ENCODE results near the gene PTPN3. TPM values are rescaled to one million over a fixed set of nuclear protein-coding genes. Genes with fewer than 3 reads are reported as not detected.
A peak's percentile ranks its signal among the peaks of the same experiment; 100 is the strongest.

PTPN3 gene
- total RNA-seq, 1 experiment from 2014 or later = 20.2 TPM

GRCh38 chr9:109382585-109382984 is 115.5 kb downstream of the PTPN3 start:
- no peaks in the 10 kb centered on the region for H3K9me2 ChIP-seq (ENCODE audit: insufficient read depth)
- CTCF ChIA-PET = no interaction called here

GRCh38 chr9:109382182-109382581 is 115.9 kb downstream of the PTPN3 start:
- Histone ChIP-seq H3F3A (ENCODE audit: insufficient read depth, low read depth) (0 out of 2 replicates have a peak, but pooled peaks cover 9% of the 10 kb centered on the region), H3K27me3 (ENCODE audit: insufficient read depth, low read depth) (no peaks in the 10 kb centered on the region), H3K4me3 (no peak overlapping the region), H3K36me3 (ENCODE audit: low read depth) (peaks cover 12% of the 10 kb centered on the region), H2AFZ (no peak overlapping the region), H3K4me2 (no peak overlapping the region), H3K9me2 (ENCODE audit: insufficient read depth) (no peaks in the 10 kb centered on the region), H3K27ac (no peak overlapping the region; the same call in 1 of the 2 replicates), H4K20me1 (ENCODE audit: insufficient read depth) (no peaks in the 10 kb centered on the region), H3K9me3 (ENCODE audit: insufficient read depth, low read depth) (no peaks in the 10 kb centered on the region), H3K79me2 (ENCODE audit: low read depth) (no peaks in the 10 kb centered on the region), H3K4me1 (replicated peaks; ENCODE audit: insufficient read depth) (peaks cover 14% of the 10 kb centered on the region; the same call in 1 of the 2 replicates)
- intact Hi-C loops (cut with micrococcal nuclease; ENCODE audit: unreplicated experiment) = no loop called here
- BruUV-seq (replicated peaks) = no TSS peak
- no peak for DNase-seq
- ChIA-PET POLR2A (ENCODE audit: unreplicated experiment) (no interaction called here), CTCF (no interaction called here)
- no peak for TF ChIP-seq CTCF (conservative IDR thresholded peaks at IDR 0.05)
- no peak for TF ChIP-seq EZH2 (IDR thresholded peaks at IDR 0.05; ENCODE audit: low read depth)

More at GRCh38 chr9:109382585-109382984, 115.5 kb downstream of the PTPN3 start:
- H3K36me3 ChIP-seq (ENCODE audit: low read depth) = peaks cover 12% of the 10 kb centered on the region
- no peak overlapping the region for H2AFZ ChIP-seq
- no peak for DNase-seq
- H3F3A ChIP-seq (ENCODE audit: insufficient read depth, low read depth) = 0 out of 2 replicates have a peak, but pooled peaks cover 9% of the 10 kb centered on the region
- no peaks in the 10 kb centered on the region for H4K20me1 ChIP-seq (ENCODE audit: insufficient read depth)
- no peak overlapping the region for H3K4me3 ChIP-seq
- TF ChIP-seq CTCF (conservative IDR thresholded peaks at IDR 0.05) (no peak), EZH2 (IDR thresholded peaks at IDR 0.05; ENCODE audit: low read depth) (no peak)
- POLR2A ChIA-PET (ENCODE audit: unreplicated experiment) = no interaction called here
- no peak overlapping the region for H3K27ac ChIP-seq
- BruUV-seq (replicated peaks) = no TSS peak
- H3K9me3 ChIP-seq (ENCODE audit: insufficient read depth, low read depth) = no peaks in the 10 kb centered on the region
- intact Hi-C loops (cut with micrococcal nuclease; ENCODE audit: unreplicated experiment) = no loop called here
- H3K4me2 ChIP-seq = no peak overlapping the region
- H3K27me3 ChIP-seq (ENCODE audit: insufficient read depth, low read depth) = no peaks in the 10 kb centered on the region
- H3K79me2 ChIP-seq (ENCODE audit: low read depth) = no peaks in the 10 kb centered on the region
- H3K4me1 ChIP-seq (replicated peaks; ENCODE audit: insufficient read depth) = peaks cover 14% of the 10 kb centered on the region; the same call in 1 of the 2 replicates

GRCh38 chr9:109381011-109381729 is 116.9 kb downstream of the PTPN3 start:
- Histone ChIP-seq H3K27me3 (ENCODE audit: insufficient read depth, low read depth) (no peaks in the 10 kb centered on the region), H3K27ac (0 out of 2 replicates have a peak overlapping the region, but pooled peaks have one; percentile 30), H3K9me2 (ENCODE audit: insufficient read depth) (no peaks in the 10 kb centered on the region), H3K4me1 (replicated peaks; ENCODE audit: insufficient read depth) (peaks cover 14% of the 10 kb centered on the region; the same call in 1 of the 2 replicates), H3K9me3 (ENCODE audit: insufficient read depth, low read depth) (no peaks in the 10 kb centered on the region), H3K4me2 (no peak overlapping the region), H3K36me3 (ENCODE audit: low read depth) (peaks cover 12% of the 10 kb centered on the region), H3K79me2 (ENCODE audit: low read depth) (no peaks in the 10 kb centered on the region), H2AFZ (no peak overlapping the region), H4K20me1 (ENCODE audit: insufficient read depth) (no peaks in the 10 kb centered on the region), H3K4me3 (no peak overlapping the region), H3F3A (ENCODE audit: insufficient read depth, low read depth) (0 out of 2 replicates have a peak, but pooled peaks cover 9% of the 10 kb centered on the region)
- CTCF ChIA-PET = interaction anchor here (0.5 to 0.6 kb wide), 2 partner anchors 147 to 736 kb away, joined by 3 to 5 read pairs; no protein-coding TSS in a partner anchor
- BruUV-seq (replicated peaks) = no TSS peak
- DNase-seq = peak; percentile 25 to 60
- POLR2A ChIA-PET (ENCODE audit: unreplicated experiment) = interaction anchor here (0.6 to 0.7 kb wide), 3 partner anchors 50 to 441 kb away, joined by 3 to 6 read pairs (median 5); no protein-coding TSS in a partner anchor
- intact Hi-C loops (cut with micrococcal nuclease; ENCODE audit: unreplicated experiment) = no loop called here
- TF ChIP-seq EZH2 (IDR thresholded peaks at IDR 0.05; ENCODE audit: low read depth) (no peak), CTCF (conservative IDR thresholded peaks at IDR 0.05) (no peak)
